GM18858 (cell line): ENCODE data around the gene RAC3.

ENCODE experiments used
- ATAC-seq: cut with Tn5 transposase; IDR thresholded peaks from one replicate; pipeline ENCODE4 v1.9.1; 2021; ENCODE audit not compliant: unreplicated experiment

Gene RAC3

GRCh38 chr17:82065638-82066303 is 34.3 kb downstream of the RAC3 start, which contains the start of gene DUS1L:
Gene DUS1L (minus strand): TSS chr17:82065804. CDS start chr17:82065059, 745 bp downstream.
- no peak for ATAC-seq

GRCh38 chr17:82070611-82071010 is 39.1 kb downstream of the RAC3 start:
- no peak for ATAC-seq

- no peak for ATAC-seq
These were observed 41.3 kb downstream of the RAC3 start for GRCh38 chr17:82072827-82073226.

GRCh38 chr17:82073446-82073845 is 42.0 kb downstream of the RAC3 start:
- no peak for ATAC-seq

DNA sequence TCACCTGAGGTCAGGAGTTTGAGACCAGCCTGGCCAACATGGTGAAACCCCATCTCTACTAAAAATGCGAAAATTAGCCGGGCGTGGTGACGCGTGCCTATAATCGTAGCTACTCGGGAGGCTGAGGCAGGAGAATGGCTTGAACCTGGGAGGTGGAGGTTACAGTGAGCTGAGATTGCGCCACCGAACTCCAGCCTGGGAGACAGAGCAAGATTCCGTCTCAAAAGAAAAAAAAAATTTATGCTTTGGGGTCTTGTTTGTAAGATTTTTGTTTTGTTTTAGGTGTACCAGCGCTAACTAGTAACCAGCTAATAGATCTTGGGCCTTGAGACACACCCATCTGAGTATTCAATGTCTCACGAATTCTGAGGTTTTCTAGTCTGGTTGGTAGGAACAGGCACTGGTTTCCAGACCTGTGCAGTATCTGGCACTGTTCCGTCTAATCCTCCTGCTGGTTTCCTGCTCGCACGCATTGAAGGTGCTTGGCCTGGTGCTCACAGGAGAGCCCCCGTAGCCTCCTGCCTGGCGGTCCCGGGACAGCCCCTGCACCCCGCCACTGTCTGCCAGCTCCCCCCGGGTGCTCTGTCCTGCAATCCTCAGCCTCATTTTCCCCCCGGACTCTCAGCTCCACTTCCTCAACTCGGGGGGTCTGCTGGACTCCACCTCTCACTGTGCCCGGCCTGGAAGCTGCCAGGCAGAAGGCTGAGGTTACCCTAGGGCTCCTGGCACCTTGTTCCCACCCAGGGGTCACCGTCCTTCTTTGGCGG is 44.7 kb downstream of the RAC3 start:
- no peak for ATAC-seq

DNA sequence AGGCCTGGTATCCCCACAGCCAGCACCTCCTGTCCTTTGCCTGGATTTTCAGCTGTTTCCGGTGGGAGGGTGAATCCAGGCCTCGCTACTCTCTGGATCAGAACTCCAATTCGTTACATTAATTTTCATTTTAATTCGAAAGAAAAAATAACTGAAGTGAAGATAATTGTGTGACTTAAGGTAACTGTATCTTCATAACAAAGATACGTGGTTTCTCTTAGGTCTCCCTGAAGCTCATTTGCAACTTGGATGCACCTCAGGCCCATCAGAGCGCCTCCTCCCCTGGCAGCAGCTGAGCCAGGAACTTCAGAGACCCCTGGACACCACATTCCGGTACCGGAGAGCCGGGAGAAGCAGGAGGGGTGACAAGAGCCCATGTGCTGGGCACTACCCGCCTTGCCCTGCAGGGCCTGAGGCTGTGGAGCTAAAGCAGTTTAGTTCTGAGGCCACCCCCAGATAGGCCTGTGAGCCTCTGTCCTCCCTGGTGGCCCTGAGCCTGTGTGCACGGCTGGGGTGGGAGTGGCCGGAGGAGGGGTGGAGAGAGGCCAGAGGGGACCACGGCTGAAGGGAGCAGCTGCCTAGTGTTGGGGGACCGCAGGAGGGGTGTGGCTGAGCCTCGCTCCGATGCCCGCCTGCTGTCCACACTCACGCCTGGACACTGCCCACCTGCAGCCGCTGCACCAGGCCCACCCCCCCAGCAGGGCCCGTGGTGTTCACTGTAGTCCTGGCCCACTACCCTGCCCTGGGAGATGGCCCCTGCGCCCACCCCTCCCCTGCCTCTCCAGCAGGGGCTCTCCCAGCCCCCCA is 45.5 kb downstream of the RAC3 start:
- ATAC-seq, result no peak

DNA sequence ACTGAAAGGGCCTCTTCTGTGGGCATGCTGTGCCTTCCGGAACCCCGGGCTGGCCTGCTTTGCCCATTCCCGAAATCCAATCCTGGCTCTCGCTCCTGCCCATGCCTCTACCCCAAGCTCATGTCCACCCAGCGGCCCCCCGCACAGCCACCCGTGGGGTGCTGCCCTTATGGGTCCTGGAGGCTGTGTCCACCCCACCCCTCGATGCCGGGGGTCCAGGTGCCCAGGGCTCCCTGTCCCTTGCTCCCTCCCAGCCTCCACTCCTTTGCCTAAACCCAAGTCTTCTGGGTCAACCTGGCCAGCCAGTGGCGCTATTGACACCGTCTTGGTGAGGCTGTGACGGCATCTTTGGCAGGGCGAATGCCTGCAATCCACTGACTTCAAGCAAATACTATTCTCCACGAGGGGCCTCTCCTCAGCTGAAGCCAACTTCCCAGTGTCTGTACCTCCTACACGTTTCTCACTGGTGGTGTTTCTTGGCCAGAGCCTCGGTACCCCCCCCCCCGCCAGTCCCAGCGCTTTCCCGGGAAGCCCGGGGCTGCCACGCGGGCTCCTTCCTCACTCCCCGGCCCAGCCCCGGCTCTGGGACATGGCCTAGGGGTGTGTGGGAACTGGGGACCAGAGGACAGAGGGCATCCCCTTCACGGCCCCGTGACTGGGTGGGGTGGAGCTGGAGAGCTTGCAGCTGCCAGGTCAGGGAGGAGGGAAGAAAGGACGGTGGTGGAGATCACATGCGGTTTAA is 46.3 kb downstream of the RAC3 start:
- no peak for ATAC-seq

GRCh38 chr17:82078433-82078832 is 47.0 kb downstream of the RAC3 start:
- no peak for ATAC-seq

DNA sequence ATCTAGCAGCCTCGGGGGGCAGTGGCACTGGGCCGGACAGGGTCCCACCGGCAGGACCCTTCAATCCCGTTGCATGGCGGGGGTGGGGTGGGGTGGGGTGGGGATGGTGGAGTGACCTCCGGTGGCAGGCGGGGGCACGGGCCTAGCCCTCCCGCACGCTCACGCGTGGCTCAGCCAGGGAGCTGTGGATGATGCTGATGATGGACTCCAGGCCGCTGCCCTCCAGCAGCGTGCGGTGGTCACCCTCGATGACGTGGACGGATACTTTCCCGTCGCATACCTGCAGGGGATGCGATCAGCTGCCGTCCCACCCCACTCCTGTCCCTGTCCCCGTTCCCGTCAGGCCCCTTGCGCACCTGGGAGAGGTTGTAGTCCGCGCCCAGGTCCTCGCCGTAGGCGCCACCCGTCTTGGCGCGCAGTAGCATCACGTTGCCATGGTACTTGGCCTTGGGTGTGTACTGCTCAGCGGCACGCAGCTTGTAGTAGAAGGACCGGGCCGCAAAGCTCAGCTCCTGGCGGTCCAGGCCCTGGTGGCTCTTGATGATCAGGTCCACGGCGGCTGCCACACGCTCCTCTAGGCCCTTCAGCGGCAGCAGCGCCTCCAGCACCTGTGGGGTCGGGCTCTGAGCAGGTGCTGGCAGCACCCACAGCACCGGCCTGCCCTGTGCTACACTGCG is 47.7 kb downstream of the RAC3 start:
- no peak for ATAC-seq

DNA sequence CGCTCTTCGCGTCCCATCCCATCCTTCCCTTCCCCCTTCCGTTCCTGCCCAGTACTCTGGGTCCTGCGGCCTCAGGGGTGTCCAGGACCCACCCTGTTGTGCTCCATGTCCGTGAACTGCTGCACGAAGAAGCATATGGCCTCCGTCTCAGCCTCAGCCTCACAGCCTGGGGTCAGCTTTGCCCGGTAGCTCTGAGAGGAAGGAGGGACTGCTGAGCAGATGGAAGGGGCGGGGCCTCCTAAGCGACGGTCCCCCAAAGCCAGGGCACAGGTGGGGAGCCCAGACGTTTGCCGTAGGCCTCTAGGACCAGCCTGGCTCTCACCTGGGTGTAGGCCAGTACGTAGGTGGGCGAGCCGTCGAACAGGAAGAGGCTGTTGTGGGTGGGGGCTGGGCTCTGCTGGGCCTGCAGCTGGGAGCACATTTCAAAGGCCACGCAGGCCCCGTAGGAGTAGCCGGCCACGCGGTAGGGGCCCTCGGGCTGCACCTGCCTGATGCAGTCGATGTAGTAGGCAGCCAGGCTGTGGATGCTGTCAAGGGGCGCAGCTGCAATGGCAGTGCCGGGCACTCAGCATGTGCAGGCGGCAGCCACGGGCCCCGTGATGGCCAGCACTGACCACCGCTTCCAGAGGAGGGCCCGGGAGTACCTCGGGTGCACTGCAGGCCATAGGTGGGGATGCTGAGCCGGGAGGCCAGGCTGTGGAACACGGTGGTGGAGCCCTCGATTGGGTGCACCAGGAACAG is 48.7 kb downstream of the RAC3 start:
- ATAC-seq, result no peak

GRCh38 chr17:82080789-82081464 is 49.4 kb downstream of the RAC3 start:
- ATAC-seq, result no peak

DNA sequence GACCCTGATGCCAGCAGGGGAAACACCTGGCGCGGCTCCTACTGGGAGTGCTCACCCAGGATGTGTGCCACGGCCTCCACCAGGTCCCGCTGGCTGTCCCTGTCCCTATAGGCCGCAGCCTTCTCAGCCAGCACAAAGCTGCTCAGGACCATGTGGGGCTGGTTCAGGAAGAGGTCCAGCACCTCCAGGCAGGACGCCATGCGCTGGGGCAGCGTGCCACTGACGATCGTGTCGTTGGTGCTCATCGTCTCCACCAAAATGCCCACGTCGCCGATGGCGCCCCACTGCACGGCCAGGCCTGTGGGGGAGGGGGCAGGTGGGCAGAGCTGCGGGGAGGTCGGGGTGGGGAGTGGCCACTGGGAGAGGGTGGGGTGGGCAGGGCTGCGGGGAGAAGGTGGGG is 50.1 kb downstream of the RAC3 start:
- ATAC-seq, result no peak

GRCh38 chr17:82081966-82082365 is 50.5 kb downstream of the RAC3 start:
- no peak for ATAC-seq

GRCh38 chr17:82082456-82082855 is 51.0 kb downstream of the RAC3 start:
- ATAC-seq, result no peak

- ATAC-seq, result no peak
These were observed 51.5 kb downstream of the RAC3 start for GRCh38 chr17:82083009-82083408.
